ENCODE data around the gene TMPRSS15.

DNA sequence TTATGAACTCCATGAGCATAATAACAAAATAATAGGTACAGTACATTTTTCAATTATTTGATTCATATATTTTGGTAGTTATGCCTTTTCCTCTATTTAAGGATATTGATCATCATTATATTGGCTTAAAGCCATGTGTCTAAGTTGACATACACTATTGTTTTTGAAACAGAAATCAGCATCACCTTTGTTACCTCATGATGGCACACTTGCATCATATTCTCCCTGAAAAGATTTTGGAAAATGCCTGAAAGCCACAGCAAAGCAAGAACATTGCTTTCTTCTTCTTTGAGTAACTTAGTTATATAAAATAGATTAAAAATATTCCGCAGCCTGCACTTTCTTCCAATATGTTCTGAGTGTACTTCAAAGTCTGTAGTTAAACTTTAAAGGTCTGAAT lies 33.3 kb downstream of the TMPRSS15 start:
- TF ChIP-seq, protein P1, sequence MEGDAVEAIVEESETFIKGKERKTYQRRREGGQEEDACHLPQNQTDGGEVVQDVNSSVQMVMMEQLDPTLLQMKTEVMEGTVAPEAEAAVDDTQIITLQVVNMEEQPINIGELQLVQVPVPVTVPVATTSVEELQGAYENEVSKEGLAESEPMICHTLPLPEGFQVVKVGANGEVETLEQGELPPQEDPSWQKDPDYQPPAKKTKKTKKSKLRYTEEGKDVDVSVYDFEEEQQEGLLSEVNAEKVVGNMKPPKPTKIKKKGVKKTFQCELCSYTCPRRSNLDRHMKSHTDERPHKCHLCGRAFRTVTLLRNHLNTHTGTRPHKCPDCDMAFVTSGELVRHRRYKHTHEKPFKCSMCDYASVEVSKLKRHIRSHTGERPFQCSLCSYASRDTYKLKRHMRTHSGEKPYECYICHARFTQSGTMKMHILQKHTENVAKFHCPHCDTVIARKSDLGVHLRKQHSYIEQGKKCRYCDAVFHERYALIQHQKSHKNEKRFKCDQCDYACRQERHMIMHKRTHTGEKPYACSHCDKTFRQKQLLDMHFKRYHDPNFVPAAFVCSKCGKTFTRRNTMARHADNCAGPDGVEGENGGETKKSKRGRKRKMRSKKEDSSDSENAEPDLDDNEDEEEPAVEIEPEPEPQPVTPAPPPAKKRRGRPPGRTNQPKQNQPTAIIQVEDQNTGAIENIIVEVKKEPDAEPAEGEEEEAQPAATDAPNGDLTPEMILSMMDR (conservative IDR thresholded peaks at IDR 0.05; ENCODE audit: low read depth, low read length) = 0 out of 2 replicates have a peak, but pooled peaks have one; percentile 14
- TF ChIP-seq EZH2 (IDR thresholded peaks at IDR 0.05; ENCODE audit: borderline replicate concordance, low read depth, low read length, poor library complexity, severe bottlenecking) = no peak

Data from A673 (cell line).